Measurements from ENCODE around the gene BEX3.
A peak's percentile ranks its signal among the peaks of the same experiment; 100 is the strongest.

The BEX3 gene

DNA sequence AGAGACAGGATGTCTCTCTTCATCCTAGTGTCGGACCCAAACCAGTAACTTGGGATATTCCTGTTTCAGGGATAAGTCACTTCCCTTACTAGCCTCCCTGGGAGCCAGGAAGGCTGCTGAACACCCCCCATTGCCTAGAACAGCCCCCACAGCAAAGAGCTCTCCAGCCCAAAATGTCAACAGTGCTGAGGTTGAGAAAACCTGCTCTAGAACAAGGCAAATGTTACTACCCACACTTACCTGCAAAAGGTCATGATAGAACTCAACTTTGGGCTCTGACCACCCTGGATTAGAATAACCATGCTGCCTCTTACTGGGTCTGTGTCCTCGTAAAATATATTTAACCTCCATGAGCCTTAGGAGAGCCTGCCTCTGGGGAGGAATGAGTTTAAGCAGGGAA lies 20.3 kb downstream of the BEX3 start:
- Histone ChIP-seq H3K4me1 (ENCODE audit: insufficient read depth, poor library complexity, severe bottlenecking) (peaks cover 24% of the 10 kb centered on the region), H3K27ac (ENCODE audit: poor library complexity, severe bottlenecking) (no peak overlapping the region), H3K36me3 (ENCODE audit: low read depth) (no peaks in the 10 kb centered on the region), H3K4me3 (ENCODE audit: severe bottlenecking) (no peak overlapping the region), H3K9me3 (ENCODE audit: severe bottlenecking) (no peaks in the 10 kb centered on the region), H3K27me3 (ENCODE audit: insufficient read depth, poor library complexity, severe bottlenecking) (no peaks in the 10 kb centered on the region)
- no peak for DNase-seq (ENCODE audit: low spot score)
- TF ChIP-seq, protein P1, sequence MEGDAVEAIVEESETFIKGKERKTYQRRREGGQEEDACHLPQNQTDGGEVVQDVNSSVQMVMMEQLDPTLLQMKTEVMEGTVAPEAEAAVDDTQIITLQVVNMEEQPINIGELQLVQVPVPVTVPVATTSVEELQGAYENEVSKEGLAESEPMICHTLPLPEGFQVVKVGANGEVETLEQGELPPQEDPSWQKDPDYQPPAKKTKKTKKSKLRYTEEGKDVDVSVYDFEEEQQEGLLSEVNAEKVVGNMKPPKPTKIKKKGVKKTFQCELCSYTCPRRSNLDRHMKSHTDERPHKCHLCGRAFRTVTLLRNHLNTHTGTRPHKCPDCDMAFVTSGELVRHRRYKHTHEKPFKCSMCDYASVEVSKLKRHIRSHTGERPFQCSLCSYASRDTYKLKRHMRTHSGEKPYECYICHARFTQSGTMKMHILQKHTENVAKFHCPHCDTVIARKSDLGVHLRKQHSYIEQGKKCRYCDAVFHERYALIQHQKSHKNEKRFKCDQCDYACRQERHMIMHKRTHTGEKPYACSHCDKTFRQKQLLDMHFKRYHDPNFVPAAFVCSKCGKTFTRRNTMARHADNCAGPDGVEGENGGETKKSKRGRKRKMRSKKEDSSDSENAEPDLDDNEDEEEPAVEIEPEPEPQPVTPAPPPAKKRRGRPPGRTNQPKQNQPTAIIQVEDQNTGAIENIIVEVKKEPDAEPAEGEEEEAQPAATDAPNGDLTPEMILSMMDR (IDR thresholded peaks at IDR 0.05; ENCODE audit: poor library complexity, severe bottlenecking) = no peak
- no peak for ATAC-seq (ENCODE audit: low read depth)

DNA sequence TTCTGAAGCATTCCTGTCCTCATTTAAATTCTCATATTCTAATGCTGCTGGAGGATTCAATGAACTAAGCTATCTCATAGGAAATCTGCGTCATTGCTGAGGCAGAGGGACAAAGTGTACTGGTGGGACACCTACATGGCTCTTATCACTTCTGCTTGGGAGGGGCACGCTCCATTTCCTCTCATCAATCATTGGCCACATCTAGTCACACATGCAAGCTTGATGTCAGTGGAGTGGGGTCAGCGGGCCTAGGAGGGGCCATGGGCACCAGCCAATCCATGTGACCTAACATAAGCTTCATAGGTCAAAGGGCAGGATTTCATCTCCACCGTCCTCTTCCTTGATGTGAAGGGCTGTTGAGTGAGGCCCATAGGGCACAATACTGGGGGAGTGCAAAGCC lies 21.4 kb downstream of the BEX3 start:
- ATAC-seq (ENCODE audit: low read depth) (no peak), DNase-seq (ENCODE audit: low spot score) (no peak)
- Histone ChIP-seq H3K4me1 (ENCODE audit: insufficient read depth, poor library complexity, severe bottlenecking) (peaks cover 24% of the 10 kb centered on the region), H3K36me3 (ENCODE audit: low read depth) (no peaks in the 10 kb centered on the region), H3K9me3 (ENCODE audit: severe bottlenecking) (no peaks in the 10 kb centered on the region), H3K4me3 (ENCODE audit: severe bottlenecking) (no peak overlapping the region), H3K27ac (ENCODE audit: poor library complexity, severe bottlenecking) (peak overlapping the region; percentile 70), H3K27me3 (ENCODE audit: insufficient read depth, poor library complexity, severe bottlenecking) (no peaks in the 10 kb centered on the region)
- TF ChIP-seq, protein P1 (IDR thresholded peaks at IDR 0.05; ENCODE audit: poor library complexity, severe bottlenecking) = no peak

DNA sequence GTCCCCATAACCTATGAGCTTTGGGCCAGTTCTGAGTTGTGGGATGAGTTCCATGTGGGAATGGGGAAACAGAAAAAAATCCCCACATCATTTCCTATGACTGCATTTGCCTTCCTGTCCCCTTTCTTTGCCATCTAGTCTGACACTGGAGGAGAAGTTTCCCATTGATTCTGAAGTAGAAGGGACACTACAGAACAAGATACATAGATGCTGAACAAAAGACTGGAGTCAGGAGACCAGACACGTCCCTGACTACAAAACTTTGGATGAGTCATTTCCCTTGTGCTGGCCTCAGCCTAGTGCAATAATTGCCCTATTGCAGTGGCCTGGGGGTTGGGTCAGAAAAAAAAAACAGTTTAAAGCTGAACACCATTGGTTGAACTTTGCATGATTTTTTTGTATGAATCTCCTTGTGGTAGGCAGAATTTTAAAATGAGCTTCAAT lies 22.1 kb downstream of the BEX3 start:
- DNase-seq (ENCODE audit: low spot score) (no peak), ATAC-seq (ENCODE audit: low read depth) (peak; percentile 90)
- Histone ChIP-seq H3K9me3 (ENCODE audit: severe bottlenecking) (no peaks in the 10 kb centered on the region), H3K27ac (ENCODE audit: poor library complexity, severe bottlenecking) (peak overlapping the region; percentile 70), H3K36me3 (ENCODE audit: low read depth) (no peaks in the 10 kb centered on the region), H3K27me3 (ENCODE audit: insufficient read depth, poor library complexity, severe bottlenecking) (no peaks in the 10 kb centered on the region), H3K4me3 (ENCODE audit: severe bottlenecking) (no peak overlapping the region), H3K4me1 (ENCODE audit: insufficient read depth, poor library complexity, severe bottlenecking) (peaks cover 24% of the 10 kb centered on the region)
- TF ChIP-seq, protein P1 (IDR thresholded peaks at IDR 0.05; ENCODE audit: poor library complexity, severe bottlenecking) = no peak

DNA sequence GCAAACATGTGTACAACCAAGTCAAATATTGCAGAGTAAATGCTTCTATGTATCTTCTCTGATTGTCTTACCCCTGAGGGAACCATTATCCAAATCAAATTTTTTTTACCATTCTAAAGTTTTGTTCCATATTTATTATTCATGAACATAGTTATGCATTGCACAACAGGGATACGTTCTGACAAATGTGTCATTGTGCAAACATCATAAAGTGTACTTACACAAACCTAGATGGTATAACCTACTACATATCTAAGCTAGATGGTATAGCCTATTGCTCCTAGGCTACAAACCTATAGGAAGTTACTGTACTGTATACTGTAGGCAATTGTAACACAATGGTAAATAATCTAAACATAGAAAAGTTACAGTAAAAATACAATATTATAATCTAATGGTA lies 23.4 kb downstream of the BEX3 start:
- H3K27ac ChIP-seq (ENCODE audit: poor library complexity, severe bottlenecking) = peak overlapping the region; percentile 70
- no peak overlapping the region for H3K4me3 ChIP-seq (ENCODE audit: severe bottlenecking)
- DNase-seq (ENCODE audit: low spot score) (no peak), ATAC-seq (ENCODE audit: low read depth) (peak; percentile 64)
- H3K9me3 ChIP-seq (ENCODE audit: severe bottlenecking) = no peaks in the 10 kb centered on the region
- peaks cover 29% of the 10 kb centered on the region for H3K4me1 ChIP-seq (ENCODE audit: insufficient read depth, poor library complexity, severe bottlenecking)
- TF ChIP-seq, protein P1 (IDR thresholded peaks at IDR 0.05; ENCODE audit: poor library complexity, severe bottlenecking) = no peak
- H3K36me3 ChIP-seq (ENCODE audit: low read depth) = no peaks in the 10 kb centered on the region
- no peaks in the 10 kb centered on the region for H3K27me3 ChIP-seq (ENCODE audit: insufficient read depth, poor library complexity, severe bottlenecking)

DNA sequence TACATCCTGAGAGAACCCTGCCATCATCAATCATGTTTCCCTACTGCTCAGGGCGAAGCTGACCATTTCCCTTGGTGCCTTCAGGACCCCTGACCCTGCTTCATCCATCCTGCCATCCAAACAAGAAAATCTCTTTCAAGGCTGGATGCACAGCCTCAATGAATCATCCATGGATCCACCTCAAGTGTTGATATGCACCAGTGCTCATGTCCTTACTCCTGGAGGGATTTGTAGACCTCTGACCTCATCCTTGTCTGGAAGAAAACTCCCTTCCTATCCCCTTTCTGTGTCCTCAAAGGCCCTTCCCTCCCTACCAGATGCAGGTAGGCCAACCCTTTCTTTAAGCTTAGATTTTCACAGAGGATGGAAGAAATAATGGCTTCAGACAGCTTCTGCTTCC lies 24.6 kb downstream of the BEX3 start:
- ATAC-seq (ENCODE audit: low read depth) (no peak), DNase-seq (ENCODE audit: low spot score) (no peak)
- Histone ChIP-seq H3K27ac (ENCODE audit: poor library complexity, severe bottlenecking) (no peak overlapping the region), H3K4me1 (ENCODE audit: insufficient read depth, poor library complexity, severe bottlenecking) (peaks cover 29% of the 10 kb centered on the region), H3K27me3 (ENCODE audit: insufficient read depth, poor library complexity, severe bottlenecking) (no peaks in the 10 kb centered on the region), H3K4me3 (ENCODE audit: severe bottlenecking) (no peak overlapping the region), H3K9me3 (ENCODE audit: severe bottlenecking) (no peaks in the 10 kb centered on the region), H3K36me3 (ENCODE audit: low read depth) (no peaks in the 10 kb centered on the region)
- TF ChIP-seq, protein P1 (IDR thresholded peaks at IDR 0.05; ENCODE audit: poor library complexity, severe bottlenecking) = no peak

Measured in RWPE2 (cell line).